GM18861 (cell line): ENCODE data around the gene VSX2.

ENCODE experiments used
- ATAC-seq: cut with Tn5 transposase; IDR thresholded peaks from one replicate; pipeline ENCODE4 v1.9.1; 2021; ENCODE audit not compliant: unreplicated experiment

Gene VSX2

DNA sequence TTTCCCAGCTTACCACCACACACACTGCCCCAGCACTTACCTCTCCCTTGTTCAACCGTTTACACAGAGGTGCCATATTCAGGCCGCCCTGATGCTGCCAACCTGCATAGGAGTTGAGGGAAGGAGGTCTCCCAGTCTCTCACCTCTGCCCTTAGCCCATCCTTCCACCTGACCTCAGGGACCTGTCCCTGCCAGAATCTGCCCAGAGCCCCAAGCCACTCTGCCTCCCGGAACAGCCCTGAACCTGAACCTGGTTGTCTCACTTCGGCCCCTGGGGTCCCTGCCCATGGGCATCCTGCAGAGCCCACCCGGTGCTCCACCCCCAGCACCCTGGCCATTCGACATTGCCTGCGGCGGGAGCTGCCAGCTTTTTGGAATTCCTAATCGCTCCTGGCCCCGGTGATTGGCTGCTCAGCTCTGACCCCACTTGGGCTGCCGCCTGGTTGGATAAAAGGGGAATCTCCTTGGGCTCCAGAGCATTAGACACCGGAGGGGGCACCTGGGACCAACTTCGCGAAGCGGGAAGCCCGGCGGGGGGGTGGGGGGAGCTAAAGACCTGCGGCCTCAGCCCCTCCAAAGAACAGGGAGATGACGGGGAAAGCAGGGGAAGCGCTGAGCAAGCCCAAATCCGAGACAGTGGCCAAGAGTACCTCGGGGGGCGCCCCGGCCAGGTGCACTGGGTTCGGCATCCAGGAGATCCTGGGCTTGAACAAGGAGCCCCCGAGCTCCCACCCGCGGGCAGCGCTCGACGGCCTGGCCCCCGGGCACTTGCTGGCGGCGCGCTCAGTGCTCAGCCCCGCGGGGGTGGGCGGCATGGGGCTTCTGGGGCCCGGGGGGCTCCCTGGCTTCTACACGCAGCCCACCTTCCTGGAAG, at the start of gene VSX2:
Gene VSX2 (plus strand): TSS at position 476 of the 874 bp plus-strand sequence. CDS start 113 bp downstream, at position 589.
- no peak for ATAC-seq

DNA sequence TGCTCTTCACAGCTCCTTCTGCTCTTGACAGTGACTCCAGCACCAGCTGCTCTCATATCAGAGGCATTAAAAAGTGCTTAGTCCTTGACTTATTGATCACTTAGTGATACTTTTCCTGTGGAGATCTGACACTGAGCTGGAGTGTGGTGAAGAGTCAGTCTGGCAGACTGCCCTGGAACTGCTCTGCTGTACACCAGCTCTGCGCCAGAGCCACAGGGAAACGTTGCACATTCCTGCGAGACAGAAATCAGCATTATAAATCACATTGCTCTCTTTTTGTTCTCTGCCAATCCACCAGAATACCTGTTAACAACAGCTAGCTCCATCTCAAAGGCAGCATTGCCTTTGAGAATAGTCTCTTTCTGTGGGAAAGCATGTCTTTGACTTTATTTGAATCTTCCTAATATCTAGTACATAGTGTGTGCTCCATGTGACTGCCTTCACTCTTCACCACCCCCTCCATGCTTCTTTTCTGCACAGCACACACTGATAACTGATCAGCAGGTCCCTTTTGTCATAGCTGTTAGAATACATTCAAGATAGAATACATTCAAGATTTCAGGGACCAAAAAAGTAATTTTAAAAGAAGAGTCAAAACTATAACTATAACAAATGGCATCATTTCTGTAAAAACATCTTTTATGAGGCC, 48.2 kb upstream of the VSX2 start:
- ATAC-seq = no peak

- ATAC-seq = no peak
Measured at GRCh38 chr14:74194506-74195274, 44.6 kb upstream of the VSX2 start.

- ATAC-seq = no peak
Measured at GRCh38 chr14:74195623-74196022, 43.6 kb upstream of the VSX2 start.

GRCh38 chr14:74198441-74199234, 40.6 kb upstream of the VSX2 start:
- no peak for ATAC-seq

GRCh38 chr14:74202113-74202512, 37.1 kb upstream of the VSX2 start:
- ATAC-seq = no peak

GRCh38 chr14:74203639-74204038, 35.6 kb upstream of the VSX2 start:
- no peak for ATAC-seq

DNA sequence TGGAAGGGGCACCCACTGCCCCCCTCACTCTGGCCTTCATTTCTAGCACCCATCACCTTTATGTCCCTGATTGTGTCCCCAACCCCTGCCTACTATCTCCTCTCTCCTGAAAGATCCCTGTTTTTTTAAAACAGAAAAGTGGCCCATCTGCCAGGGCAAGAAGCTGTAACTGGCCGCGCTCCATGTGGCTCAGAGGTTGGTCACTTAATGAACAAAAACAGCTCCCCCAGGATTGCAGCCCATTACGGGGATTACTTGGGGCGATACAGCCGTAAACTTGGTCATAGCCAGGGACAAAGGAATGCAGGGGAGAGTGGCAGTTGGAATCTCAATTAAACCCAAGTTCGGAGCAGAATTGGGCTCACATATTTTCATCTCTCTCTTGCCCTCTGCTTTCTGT, 34.8 kb upstream of the VSX2 start:
- no peak for ATAC-seq

DNA sequence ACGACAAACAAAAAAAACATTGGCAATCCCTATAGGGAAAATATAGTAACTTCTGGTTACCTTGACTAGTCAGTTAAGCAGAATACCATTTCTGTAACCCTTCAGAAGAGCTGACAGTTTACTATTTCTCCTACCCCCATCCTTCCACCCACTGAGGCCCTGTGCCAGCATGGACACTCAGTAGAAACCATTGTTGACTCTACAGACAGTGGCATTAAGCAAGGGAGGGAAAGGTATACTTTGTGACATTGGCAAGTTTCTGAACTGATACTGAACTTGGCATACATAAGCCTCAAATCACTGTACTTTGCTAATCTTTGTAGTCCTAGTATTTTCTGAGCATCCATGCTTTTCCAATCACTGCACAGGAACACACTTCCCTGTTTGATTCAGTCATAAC, 33.4 kb upstream of the VSX2 start:
- no peak for ATAC-seq

GRCh38 chr14:74207943-74208342, 31.3 kb upstream of the VSX2 start:
- no peak for ATAC-seq

GRCh38 chr14:74208642-74209041, 30.6 kb upstream of the VSX2 start:
- ATAC-seq = no peak

GRCh38 chr14:74211945-74212580, 27.2 kb upstream of the VSX2 start:
- ATAC-seq = no peak

DNA sequence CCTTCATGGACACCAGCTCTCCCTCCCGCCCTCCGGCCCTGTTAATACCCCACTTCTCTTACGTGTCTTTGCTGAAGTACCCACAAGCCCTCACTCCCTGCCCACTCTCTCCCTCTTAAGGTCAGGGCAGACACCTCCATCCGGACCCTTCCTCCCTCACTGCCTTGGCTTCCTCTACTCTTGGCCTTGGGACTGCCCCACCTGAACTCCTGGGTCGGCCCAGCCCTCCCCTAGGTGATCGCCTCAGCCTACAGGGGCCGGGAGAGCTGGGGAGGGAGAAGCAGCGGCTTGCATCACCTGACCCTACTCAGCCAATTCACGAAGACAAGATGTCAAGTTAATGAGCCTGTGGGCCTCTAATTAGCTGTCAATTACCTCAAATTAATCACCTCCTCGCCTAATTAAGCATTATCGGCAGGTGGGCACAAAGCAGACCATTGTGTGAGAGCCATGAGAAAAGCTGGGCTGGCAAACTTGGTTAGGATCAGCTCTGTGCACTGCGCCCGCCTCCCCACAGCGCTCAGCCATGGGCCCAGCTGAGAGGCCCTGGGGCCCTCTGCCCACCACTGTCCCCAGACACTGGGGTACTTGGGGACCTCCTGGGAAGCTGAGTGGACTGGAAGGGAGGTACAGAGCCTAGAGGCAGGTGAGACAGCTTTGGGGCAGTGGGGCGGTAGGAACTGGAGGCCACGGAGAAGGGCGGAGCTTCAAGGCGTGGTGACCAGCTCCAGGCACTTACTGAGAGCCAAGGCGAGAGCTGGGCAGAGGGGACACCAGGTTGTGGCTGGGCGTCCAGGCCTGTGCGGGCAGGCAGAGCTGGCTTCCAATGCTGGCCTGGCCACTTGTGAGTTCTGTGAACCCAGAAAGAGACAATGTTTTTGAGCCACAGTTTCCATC, 25.1 kb upstream of the VSX2 start:
- ATAC-seq = no peak

- no peak for ATAC-seq
Measured at GRCh38 chr14:74216671-74217070, 22.6 kb upstream of the VSX2 start.

DNA sequence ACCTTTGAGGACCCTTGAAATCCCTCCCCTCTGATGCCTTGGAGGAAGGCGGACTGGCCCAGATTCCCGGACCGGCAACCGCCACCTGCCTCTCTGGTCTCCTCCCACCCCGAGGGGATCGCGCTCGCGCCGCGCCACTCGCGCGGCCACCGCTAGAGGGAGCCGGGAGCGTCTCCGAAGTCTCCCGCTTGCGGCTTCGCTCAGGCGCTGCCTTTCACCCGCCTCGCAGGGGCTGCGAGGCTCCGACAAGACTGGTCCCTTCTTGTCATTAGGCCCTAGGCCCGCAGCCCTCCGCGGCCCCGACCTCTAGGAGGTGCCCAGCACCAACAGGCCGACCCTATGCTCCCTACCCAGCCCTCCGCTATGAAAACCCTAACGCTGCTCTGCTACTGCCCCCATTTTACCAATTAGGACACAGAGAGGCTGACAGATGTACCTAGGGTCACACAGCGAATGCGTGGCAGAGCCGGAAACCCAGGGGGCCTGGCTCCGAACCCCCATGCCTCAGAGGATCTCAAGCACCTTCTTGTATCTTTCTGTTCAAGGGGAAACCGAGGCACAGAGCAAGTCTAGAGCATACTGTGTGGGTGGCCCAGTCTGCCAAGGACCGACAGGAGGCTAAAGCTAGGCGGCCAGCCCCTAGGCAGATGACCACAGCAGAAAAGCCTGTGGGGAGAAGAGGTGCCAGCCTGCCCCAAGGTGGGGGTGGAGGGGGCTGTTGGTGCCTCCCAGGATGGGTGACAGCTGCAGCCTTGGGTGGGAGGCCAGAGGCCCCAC, 21.4 kb upstream of the VSX2 start:
- ATAC-seq = no peak

- no peak for ATAC-seq
Measured at GRCh38 chr14:74218462-74218861, 20.8 kb upstream of the VSX2 start.

- ATAC-seq = no peak
Measured at GRCh38 chr14:74219277-74220205, 19.7 kb upstream of the VSX2 start.

- ATAC-seq = no peak
Measured at GRCh38 chr14:74220991-74221390, 18.3 kb upstream of the VSX2 start.
